K562 (cell line): ENCODE results near the gene TRIP11. TPM values are rescaled to one million over a fixed set of nuclear protein-coding genes. Genes with fewer than 3 reads are reported as not detected.

ENCODE experiments used
- HLTF ChIP-seq: fragments of 450-650 bp; IDR thresholded peaks from 2 replicates; pipeline ENCODE4 v1.6.1; 2016
- MGA ChIP-seq: fragments of 450-650 bp; IDR thresholded peaks from 2 replicates; pipeline ENCODE4 v1.6.1; 2016; ENCODE audit warnings: mild to moderate bottlenecking, moderate library complexity
- MTA2 ChIP-seq: fragments of 450-650 bp; IDR thresholded peaks from 2 replicates; pipeline ENCODE4 v1.6.1; 2016; ENCODE audit warnings: low read depth
- RAD51 ChIP-seq: fragments of 450-650 bp; IDR thresholded peaks from 2 replicates; pipeline ENCODE4 v1.7.1; 2016; ENCODE audit warnings: low read depth, mild to moderate bottlenecking, borderline replicate concordance
- RBM34 ChIP-seq: fragments of 200-400 bp; formaldehyde crosslinking; IDR thresholded peaks from 2 replicates; pipeline ENCODE4 v1.6.1; 2018; ENCODE audit warnings: low read length, borderline replicate concordance; ENCODE audit not compliant: insufficient read depth
- TOE1 ChIP-seq, 2 experiments: fragments of 450-650 bp in 1 of 2; sonication (generic) in 1 of 2; formaldehyde crosslinking in 1 of 2; IDR thresholded peaks; 2 replicates each; pipeline versions ENCODE4 v1.7.1 to v1.8.0; 2016 to 2022; ENCODE audit warnings: borderline replicate concordance in 2 of 2, mild to moderate bottlenecking in 2 of 2, antibody characterized with exemption in 1 of 2, inconsistent platforms in 1 of 2, low read depth in 1 of 2, missing genetic modification reagents in 1 of 2, moderate library complexity in 1 of 2
- ZNF57 ChIP-seq: fragments of 450-650 bp; formaldehyde crosslinking; IDR thresholded peaks from 2 replicates; pipeline ENCODE4 v1.4.0; 2020; ENCODE audit warnings: mild to moderate bottlenecking, moderate library complexity
- ZNF740 ChIP-seq, 3 experiments: fragments of 200-800 bp in 1 of 3; sonication (Bioruptor generic) in 1 of 3; sonication (generic) in 1 of 3; formaldehyde crosslinking in 1 of 3; IDR thresholded peaks; 2 replicates each; pipeline versions ENCODE4 v1.6.1 to v1.8.0; 2016 to 2022; ENCODE audit warnings: mild to moderate bottlenecking in 2 of 3, missing compliant biosample characterization in 2 of 3, missing genetic modification characterization in 2 of 3, missing genetic modification reagents in 1 of 3
- polyA plus RNA-seq, 8 experiments: library from polyadenylated mRNA; depleted of rRNA in 4 of 8; stranded (reverse) in 5 of 8; unstranded in 3 of 8; fragments of >200 nt; fragmentation: Nextera tagmentation in 2 of 8; fragmentation: Illumina TruSeq in 1 of 8; extraction: Ambion mirVana in 2 of 8; extraction: Trizol in 1 of 8; gene quantifications; 2 replicates each; pipeline versions ENCODE4 v1.2.1 to v1.2.3, GENCODE V29; 2011 to 2014; ENCODE audit warnings: inconsistent platforms in 1 of 8, missing spikeins in 1 of 8
- total RNA-seq, 7 experiments: library from RNA; depleted of rRNA in 6 of 7; stranded (reverse); fragments of >200 nt in 6 of 7; fragmentation: Illumina TruSeq in 2 of 7; extraction: Trizol in 2 of 7; gene quantifications; 2 replicates each; pipeline versions ENCODE4 v1.2.1 to v1.2.3, GENCODE V29; 2011 to 2021; ENCODE audit warnings: low replicate concordance in 1 of 7
- TF ChIP-seq, protein P1 (sequence below): sonication (generic); formaldehyde crosslinking; IDR thresholded peaks from 2 replicates; pipeline ENCODE4 v1.8.1; 2023; ENCODE audit warnings: mild to moderate bottlenecking, missing genetic modification reagents

TRIP11 gene
- total and polyA plus RNA-seq, 9 of the 15 experiments (the other 6 are each of a cell fraction or from before 2014, with no cell fraction given) = 4.0 to 20.0 (median 10.9) TPM

DNA sequence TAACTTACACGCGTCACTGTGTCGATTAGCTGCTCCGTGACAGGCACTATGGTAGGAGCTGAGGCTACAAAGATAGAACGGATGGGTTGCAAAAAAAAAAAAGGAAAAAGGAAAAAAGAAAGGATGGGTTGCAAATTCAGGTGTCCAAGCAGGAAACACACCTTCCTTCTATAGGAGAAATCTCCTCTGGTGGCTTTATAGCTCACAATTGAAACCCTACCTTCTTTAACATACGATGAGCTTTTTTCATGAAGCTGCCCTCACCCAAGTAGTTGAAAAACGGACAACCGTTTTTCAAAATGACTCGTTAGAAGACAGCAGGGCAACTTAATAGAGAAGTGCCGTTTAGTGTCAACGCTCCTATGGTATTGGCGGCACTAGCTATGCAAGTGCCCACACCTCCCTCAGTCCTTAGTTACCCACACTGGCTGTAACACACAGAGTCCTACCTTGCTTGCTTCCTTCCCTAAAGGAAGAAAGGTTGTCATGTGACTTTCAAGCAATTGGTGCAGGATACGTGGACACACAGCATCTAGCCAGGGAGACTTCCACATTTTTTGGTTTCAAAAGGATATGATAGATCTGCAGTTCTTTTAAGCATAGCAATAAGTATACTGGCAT, 682 bp upstream of the TRIP11 start (continued):
- TF ChIP-seq MGA (0 out of 2 replicates have a peak, but pooled peaks have one; percentile 33), HLTF (no peak), ZNF740 (CRISPR knock-in tag; IDR thresholded peaks at IDR 0.05) (no peak), ZNF740 (tag; IDR thresholded peaks at IDR 0.05) (no peak), RAD51 (peak; percentile 20; the same call in 1 of the 2 replicates), TOE1 (IDR thresholded peaks at IDR 0.05; ENCODE audit: borderline replicate concordance) (peak; percentile 63; the same call in 1 of the 2 replicates), TOE1 (CRISPR knock-in tag; IDR thresholded peaks at IDR 0.05; ENCODE audit: borderline replicate concordance, low read depth) (no peak), RBM34 (no peak), ZNF57 (CRISPR knock-in tag) (no peak), MTA2 (0 out of 2 replicates have a peak, but pooled peaks have one; percentile 8)
- TF ChIP-seq, protein P1, sequence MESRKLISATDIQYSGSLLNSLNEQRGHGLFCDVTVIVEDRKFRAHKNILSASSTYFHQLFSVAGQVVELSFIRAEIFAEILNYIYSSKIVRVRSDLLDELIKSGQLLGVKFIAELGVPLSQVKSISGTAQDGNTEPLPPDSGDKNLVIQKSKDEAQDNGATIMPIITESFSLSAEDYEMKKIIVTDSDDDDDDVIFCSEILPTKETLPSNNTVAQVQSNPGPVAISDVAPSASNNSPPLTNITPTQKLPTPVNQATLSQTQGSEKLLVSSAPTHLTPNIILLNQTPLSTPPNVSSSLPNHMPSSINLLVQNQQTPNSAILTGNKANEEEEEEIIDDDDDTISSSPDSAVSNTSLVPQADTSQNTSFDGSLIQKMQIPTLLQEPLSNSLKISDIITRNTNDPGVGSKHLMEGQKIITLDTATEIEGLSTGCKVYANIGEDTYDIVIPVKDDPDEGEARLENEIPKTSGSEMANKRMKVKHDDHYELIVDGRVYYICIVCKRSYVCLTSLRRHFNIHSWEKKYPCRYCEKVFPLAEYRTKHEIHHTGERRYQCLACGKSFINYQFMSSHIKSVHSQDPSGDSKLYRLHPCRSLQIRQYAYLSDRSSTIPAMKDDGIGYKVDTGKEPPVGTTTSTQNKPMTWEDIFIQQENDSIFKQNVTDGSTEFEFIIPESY = no peak
